RWPE1 (cell line): ENCODE results near the gene TOP1.

Experiments
- CTCF ChIA-PET: fragments of 350-600 bp; sonication (Branson Sonifier 250); formaldehyde crosslinking; extraction: SDS; loops from one replicate; lab custom pipeline; 2021; lab: Yijun Ruan, JAX
- POLR2A ChIA-PET: fragments of 400-600 bp; formaldehyde crosslinking; extraction: SDS; loops from one replicate; lab custom pipeline; 2020; ENCODE audit warnings: antibody characterized with exemption; ENCODE audit not compliant: low non-redundant PET; lab: Yijun Ruan, JAX
- DNase-seq: peaks from one replicate; pipeline ENCODE4 v3.0.0; 2012; ENCODE audit warnings: low spot score
- H3K27ac ChIP-seq: fragments of 450-650 bp; 2 replicates; pipeline ENCODE4 v1.5.1; 2017
- TF ChIP-seq, protein P1 (sequence below): fragments of 450-650 bp; conservative IDR thresholded peaks from 2 replicates; pipeline ENCODE4 v1.5.1; 2017; ENCODE audit warnings: low read depth, mild to moderate bottlenecking

The TOP1 gene

DNA sequence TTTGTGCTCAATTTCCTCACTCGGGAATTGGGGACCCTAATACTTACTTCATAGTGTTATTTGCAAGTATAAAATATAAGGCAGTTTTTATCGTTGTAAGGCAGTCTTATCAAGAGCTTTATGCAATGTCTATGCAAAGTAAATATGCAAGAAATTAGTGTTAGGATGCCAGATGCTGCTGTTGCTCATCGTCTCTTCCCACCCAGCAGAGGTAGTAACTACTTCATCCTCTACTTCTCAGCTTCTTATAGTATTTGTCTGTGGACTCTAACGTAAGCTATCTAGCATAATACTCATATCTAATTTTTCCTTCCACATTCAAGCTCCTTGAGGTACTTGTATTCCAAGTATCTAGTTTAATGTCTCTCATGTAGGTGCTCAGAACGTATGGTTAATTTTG is 120.3 kb downstream of the TOP1 start:
- no peak overlapping the region for H3K27ac ChIP-seq
- POLR2A ChIA-PET, result no interaction called here
- CTCF ChIA-PET, result interaction anchor here (0.6 to 3.5 kb wide), 3 partner anchors 14 to 24 kb away, joined by 3 to 12 read pairs (median 4); no protein-coding TSS in a partner anchor
- DNase-seq, result no peak
- TF ChIP-seq, protein P1, sequence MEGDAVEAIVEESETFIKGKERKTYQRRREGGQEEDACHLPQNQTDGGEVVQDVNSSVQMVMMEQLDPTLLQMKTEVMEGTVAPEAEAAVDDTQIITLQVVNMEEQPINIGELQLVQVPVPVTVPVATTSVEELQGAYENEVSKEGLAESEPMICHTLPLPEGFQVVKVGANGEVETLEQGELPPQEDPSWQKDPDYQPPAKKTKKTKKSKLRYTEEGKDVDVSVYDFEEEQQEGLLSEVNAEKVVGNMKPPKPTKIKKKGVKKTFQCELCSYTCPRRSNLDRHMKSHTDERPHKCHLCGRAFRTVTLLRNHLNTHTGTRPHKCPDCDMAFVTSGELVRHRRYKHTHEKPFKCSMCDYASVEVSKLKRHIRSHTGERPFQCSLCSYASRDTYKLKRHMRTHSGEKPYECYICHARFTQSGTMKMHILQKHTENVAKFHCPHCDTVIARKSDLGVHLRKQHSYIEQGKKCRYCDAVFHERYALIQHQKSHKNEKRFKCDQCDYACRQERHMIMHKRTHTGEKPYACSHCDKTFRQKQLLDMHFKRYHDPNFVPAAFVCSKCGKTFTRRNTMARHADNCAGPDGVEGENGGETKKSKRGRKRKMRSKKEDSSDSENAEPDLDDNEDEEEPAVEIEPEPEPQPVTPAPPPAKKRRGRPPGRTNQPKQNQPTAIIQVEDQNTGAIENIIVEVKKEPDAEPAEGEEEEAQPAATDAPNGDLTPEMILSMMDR, result no peak

DNA sequence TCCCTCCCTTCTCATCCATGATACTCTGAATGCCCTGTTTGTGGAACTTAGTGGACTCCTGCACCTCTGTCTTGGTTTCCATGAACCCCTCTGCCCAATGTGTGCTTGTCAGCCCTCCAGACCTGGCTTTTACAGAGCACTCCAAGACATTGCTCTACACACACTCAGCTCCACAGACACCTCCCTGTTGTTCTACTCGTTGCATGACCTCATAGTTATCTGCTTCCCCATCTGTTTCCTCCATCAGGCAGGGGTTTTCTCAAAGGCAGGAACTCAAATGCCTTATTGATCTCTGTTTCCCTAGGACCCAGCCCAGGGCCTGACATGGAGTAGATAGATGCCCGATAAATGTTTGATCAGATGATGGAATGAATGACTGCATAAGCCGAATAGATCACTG is 122.0 kb downstream of the TOP1 start:
- TF ChIP-seq, protein P1, result no peak
- CTCF ChIA-PET, result interaction anchor here (2.1 to 3.5 kb wide), 2 partner anchors 22 to 190 kb away, joined by 6 to 12 read pairs; partner anchors contain the start of gene LPIN3
- DNase-seq, result no peak
- POLR2A ChIA-PET, result no interaction called here
- peak overlapping the region; percentile 24 for H3K27ac ChIP-seq

DNA sequence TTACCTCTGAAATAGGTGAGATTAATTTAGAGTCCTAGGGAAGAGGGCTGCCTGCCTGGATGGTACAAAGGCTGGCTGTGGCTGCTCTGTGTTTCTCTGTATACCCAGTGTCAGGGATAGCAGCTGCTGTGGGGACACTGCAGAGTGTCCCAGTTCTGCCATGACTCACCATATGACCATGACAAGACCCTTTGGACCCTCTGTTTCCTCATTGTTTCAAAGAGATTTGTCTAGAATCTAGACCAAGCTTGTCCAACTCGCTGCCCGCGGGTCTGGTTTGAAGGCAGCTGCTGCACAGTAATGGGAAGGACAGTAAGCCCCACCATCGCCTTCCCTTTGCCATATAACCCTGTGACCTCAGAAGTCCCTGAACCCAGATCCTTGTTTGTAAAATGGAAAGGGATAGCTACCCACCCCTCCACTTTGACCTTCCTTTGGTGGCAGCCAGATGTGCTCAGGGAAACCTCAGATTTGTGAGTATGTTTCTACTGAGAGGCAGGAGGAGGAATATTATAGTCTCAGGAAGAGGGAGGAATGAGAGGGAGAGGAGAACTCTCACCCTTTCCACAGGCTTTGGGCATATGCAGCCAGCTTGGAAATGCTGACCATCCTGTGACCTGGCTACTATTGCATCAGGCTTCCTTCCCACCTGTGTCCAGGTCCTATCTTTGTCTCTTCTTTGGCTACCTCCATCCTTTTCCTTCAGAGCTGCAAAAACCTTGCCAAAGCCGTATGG is 122.7 kb downstream of the TOP1 start:
- ChIA-PET CTCF (interaction anchor here (1.1 to 3.5 kb wide), 4 partner anchors 9 to 189 kb away, joined by 5 to 12 read pairs (median 7); partner anchors contain the start of gene LPIN3), POLR2A (no interaction called here)
- TF ChIP-seq, protein P1, result no peak
- DNase-seq, result no peak
- H3K27ac ChIP-seq, result peak overlapping the region; percentile 15; the same call in 1 of the 2 replicates

DNA sequence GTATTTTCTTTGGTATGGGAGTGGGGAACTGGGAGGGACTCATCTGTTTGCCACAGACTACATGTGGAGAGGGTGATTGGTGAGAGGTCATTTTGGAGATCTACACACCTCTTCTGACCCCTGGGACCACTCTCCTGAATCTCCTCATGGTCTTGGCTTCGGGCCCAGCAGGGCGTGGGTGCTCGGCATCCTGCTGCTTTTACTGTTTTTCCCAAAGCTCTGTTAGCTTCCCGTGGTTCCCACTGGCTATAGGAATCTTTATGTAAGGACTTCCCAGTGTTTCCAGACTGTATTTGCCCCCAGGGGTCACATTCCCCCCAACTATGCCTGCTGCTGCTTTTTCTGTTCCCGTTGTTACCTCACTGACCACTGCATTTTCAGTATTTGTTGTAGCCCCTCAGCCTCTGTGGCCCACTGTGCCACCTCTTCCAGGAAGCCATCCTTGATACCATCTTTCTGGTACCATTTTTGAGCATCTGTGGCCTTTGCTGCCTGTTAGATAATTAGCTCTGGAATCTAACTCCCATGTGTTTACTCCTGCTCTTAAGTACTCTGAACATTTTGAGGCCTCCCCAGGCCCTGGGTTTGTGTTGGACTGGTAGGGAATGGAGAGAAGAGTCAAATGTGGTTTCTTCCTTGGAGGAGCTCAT is 123.6 kb downstream of the TOP1 start:
- TF ChIP-seq, protein P1, result no peak
- POLR2A ChIA-PET, result no interaction called here
- DNase-seq, result no peak
- CTCF ChIA-PET, result interaction anchor here (0.6 to 3.5 kb wide), 7 partner anchors 10 to 259 kb away, joined by 3 to 12 read pairs (median 5); partner anchors contain the start of gene LPIN3
- H3K27ac ChIP-seq, result peak overlapping the region; percentile 15; the same call in 1 of the 2 replicates

DNA sequence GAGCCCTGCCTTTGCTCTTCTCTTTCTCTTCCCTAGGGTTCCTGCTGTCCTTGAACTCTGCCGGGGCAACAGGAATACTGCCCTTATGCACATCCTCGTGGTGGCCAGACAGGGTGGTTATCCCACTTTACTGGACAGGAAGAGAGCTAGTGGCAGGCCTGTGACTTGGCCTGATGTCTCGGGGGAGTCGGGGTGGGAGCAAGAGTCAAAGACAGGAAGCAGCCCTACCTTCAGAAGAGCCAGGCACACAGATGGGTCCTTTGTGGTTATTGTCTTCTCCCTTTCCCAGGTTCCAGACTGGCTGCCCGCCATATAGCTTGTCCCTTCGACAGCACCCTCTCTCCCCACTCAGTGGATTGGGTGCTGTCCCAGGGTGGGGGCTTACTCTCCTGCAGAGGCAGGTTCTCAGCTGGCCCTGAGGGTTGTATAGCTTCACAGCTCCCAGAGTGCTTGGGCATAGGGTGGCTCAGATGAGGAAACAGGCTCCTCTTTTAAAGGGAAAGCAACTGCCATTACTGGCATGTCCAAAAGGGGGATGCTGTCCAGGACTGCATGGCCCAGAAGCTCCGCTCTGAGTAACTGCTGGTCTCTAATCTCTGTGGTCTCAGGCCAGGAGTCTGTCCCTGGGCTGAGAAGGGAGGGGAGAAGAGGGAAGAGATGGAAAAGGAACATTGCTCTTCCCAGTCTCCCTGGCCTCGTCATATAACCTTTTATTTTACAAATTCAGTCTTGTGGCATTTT is 126.0 kb downstream of the TOP1 start:
- peak overlapping the region; percentile 31 for H3K27ac ChIP-seq
- DNase-seq, result no peak
- ChIA-PET CTCF (interaction anchor here (0.7 kb wide), 1 partner anchor 32 kb away, joined by 3 read pairs; no protein-coding TSS in a partner anchor), POLR2A (no interaction called here)
- TF ChIP-seq, protein P1, result no peak

DNA sequence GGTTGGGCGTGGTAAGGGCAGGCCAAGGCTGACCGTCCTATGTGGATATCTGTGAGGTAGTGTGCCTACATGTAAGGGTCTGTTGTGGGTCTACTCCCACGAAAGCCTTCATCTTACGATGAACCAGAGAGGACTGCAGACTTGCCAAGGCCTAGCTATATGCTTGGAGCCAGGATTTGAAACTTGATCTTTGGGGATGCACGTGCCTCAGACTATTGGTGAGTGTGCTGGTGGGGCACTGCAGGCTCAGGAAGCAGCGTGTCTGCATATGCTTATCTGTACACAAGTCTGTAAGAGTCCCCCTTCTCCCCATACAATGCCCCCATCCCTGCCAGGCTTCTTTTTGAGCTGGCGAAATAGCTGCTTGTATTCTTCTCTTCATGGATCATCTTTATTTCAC is 126.6 kb downstream of the TOP1 start:
- no peak for DNase-seq
- H3K27ac ChIP-seq, result peak overlapping the region; percentile 31; the same call in 1 of the 2 replicates
- TF ChIP-seq, protein P1, result no peak
- ChIA-PET POLR2A (no interaction called here), CTCF (interaction anchor here (0.7 to 0.9 kb wide), 2 partner anchors 18 to 33 kb away, joined by 3 to 8 read pairs; no protein-coding TSS in a partner anchor)
